ENCODE measurements around the gene ARHGEF19.
A peak's percentile ranks its signal among the peaks of the same experiment; 100 is the strongest.
"Not testable (repeated sequence)": the region's sequence is repeated elsewhere in the genome, so short reads cannot be mapped to it uniquely, and the experiment has no call there.

The ARHGEF19 gene

GRCh38 chr1:16202281-16203210 lies 9.9 kb downstream of the ARHGEF19 start:
- no peak for DNase-seq

DNA sequence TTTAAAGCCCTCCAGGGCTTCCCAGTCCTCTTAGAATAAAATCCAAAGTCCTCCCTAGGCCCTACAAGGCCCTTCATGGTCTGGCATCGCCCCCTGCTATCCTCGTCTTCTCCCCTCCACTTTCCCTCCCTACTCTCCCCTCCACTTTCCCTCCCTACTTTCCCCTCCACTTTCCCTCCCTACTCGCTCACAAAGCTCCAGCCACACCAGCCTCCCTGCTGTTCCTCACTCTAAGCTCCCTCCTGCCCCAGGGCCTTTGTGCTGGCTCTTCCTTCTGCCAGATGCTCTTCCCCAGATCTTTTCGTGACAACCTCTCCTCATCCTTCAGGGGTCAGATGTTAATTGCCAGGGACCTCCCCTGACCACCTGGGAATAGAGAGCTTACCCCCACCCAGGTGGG lies 12.8 kb downstream of the ARHGEF19 start:
- no peak for DNase-seq

GRCh38 chr1:16199157-16199501 lies 13.3 kb downstream of the ARHGEF19 start:
- DNase-seq, result no peak

- no peak for DNase-seq
Measured at GRCh38 chr1:16198444-16199156, 13.9 kb downstream of the ARHGEF19 start.

GRCh38 chr1:16196874-16197273 lies 15.6 kb downstream of the ARHGEF19 start:
- DNase-seq, result no peak

GRCh38 chr1:16196139-16196538 lies 16.3 kb downstream of the ARHGEF19 start:
- not testable (repeated sequence) for DNase-seq

- DNase-seq, result no peak
Measured at GRCh38 chr1:16195518-16195905, 16.9 kb downstream of the ARHGEF19 start.

DNA sequence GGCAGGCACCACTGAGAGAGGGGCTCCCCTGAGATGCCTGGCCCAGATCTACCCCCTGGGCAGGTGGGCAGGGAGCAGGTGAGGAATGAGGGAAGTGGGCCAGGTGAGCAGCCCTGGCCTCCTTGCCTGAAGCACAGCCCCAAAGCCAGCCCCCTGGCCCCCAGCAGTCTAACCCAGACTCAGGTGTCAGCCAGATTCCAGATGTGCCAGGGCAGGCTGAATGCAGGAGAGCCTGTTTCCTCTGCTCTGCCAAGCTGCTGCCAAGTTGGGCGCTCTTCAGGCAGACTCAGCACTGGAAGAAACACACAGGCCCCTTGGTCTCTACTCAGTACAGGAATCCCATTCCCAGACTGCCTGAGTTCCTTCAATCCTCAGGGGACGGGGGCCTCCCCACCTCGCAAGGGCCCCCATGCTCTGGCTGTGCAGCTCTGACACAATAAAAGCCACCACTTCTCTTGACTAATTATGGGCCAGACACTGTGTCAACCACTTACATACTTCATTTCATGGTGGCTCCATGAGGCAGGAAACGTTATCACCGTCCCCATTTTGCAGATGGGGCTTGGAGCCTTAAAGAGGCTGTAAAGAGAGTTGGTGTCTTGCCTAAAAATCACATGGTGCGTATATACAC lies 20.4 kb downstream of the ARHGEF19 start:
- no peak for DNase-seq

GRCh38 chr1:16191309-16191708 lies 21.1 kb downstream of the ARHGEF19 start:
- DNase-seq, result no peak

GRCh38 chr1:16189921-16190621 lies 22.4 kb downstream of the ARHGEF19 start:
- DNase-seq, result no peak

GRCh38 chr1:16189003-16189402 lies 23.4 kb downstream of the ARHGEF19 start:
- DNase-seq, result no peak

DNA sequence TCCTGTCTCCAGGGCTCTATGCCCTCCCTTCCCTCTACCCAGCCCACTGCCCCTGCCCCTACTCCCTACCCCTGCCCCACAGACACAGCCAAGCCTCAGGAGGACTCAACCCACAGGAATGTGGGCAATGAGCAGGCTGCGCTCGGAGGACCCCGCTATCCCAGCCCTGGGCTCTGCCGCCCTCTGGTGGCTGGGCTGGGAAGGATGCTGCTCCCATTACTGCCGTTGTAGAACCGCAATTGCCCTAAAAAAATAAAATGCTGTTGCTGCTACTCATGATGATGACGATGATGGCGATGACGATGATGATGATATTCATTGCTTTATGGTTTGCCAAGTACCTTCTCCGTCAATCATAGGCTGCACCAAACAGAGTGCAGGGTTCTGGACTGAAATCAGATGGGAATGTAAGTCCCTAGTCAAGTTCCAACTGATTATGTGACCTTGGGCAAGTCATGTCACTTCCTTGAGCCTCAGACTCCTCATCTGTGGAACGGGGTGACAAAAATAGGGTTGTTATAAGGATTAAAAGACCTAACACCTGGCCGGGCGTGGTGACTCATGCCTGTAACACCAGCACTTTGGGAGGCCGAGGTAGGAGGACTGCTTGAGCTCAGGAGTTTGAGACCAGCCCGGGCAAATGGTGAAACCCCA lies 24.6 kb downstream of the ARHGEF19 start:
- peak; percentile 68 for DNase-seq

DNA sequence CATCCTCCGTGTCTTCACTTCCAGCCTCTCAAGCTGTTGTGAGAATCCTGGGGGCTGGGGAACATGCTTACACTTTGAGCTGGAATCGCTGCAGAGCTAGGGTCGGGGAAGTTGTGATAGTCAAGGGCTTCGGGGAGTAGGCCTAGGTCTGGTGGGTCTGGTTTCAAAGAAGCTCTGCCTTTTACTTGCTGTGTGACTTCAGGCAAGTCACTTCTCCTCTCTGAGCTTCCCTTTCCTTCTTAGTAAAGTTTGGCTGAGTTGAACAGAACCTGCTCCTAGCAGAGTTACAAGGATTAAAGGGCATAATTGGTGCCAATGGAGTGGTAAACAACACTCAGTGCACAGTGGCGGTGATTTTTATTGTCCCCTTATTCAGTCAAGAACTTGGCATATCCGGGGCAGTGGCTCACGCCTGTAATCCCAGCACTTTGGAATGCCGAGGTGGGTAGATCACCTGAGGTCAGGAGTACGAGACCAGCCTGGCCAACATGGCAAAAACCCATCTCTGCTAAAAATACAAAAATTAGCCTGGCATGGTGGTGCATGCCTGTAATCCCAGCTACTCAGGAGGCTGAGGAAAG lies 25.7 kb downstream of the ARHGEF19 start:
- DNase-seq, result no peak

DNA sequence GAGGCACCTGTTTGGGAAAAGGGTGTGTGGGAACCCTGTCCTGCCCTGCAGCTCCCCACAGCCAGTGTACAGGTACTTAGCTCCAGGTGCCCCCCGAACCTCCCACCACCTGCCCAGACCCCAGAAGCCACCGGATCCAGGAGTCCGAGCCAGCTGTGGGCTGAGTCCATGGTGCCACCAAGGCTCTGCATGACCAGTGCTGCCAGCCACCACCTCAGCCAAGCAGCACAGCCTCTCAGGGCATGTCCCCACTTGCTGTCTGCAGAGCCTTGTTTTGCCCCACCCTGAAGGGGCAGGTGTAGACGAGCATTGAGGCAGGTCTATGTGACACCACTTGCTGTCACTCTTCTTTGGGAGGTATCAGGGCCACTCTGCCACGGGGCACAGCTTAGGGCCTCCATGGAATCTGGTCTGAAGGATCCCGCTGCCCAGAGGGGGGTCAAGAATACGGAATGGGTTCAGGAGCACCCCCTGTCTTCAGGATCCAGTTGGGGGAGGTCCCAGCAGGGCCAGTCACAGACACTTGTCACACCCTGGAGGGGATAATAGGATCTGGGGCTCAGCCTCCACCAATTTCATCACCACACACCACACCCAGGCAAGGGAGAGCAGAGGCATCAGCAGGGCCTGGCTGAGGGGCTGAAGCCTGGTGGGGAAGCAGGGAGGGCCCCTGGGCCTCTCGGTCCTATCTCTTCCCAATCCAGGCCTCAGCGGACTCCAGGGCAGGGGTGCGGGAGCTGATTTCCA lies 27.7 kb downstream of the ARHGEF19 start:
- no peak for DNase-seq

DNA sequence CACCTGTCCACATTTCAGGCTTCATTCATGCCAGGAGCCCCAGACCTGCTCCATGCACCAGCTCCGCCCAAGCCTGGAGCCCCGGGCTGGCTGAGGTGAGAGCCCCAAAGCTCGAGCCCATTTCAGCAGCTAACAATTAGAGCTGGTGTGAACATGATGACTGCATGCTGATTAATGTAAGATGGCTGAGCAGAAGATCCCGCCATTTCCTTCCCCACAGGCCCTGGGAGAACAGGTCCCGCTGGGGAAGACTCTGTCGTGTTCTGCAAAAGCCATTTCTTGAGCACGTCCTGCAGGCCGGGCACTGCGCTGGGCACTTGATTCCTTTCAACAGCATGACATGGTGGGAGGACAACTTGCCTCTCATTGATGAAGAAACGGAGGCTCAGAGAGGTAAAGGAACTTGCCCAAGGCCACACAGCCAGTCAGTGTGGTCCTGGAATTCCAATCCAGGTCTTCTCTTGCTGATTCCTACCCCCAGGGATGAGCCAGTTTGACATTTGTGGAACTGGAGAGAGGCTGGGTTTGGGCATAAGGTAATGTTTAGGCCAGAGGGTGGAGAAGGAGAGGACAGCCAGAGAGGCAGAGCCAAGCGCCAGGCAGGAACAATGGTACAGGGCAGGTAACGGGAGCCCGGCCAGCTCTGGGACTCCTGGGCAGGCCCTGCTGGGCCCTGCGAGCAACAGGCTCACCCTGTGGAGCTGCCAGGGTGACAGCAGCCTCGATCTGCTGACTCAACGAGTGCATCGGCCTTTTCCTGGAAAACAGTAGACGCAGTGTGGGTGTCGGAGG lies 28.5 kb downstream of the ARHGEF19 start:
- DNase-seq, result no peak

DNA sequence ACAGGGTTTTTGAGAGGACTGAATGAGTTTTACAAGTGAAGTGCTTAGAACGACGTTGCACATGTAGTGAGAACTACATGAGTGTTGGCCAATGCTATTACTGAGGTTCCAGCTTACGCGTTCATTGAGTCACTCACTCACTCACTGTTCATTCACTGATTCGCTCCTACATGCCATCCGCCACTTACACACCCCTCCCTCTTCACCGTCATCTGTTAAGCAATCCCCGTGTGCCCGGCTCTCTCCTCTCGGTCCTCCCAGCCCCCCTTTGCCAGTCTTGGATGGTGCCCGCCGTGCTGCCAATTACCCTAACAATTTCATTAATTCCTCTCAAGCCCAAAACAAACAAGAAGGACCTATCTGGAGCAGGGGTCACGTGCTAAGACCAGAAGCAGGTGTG lies 29.3 kb downstream of the ARHGEF19 start:
- no peak for DNase-seq

GRCh38 chr1:16181887-16182719 lies 30.3 kb downstream of the ARHGEF19 start:
- DNase-seq, result no peak

DNA sequence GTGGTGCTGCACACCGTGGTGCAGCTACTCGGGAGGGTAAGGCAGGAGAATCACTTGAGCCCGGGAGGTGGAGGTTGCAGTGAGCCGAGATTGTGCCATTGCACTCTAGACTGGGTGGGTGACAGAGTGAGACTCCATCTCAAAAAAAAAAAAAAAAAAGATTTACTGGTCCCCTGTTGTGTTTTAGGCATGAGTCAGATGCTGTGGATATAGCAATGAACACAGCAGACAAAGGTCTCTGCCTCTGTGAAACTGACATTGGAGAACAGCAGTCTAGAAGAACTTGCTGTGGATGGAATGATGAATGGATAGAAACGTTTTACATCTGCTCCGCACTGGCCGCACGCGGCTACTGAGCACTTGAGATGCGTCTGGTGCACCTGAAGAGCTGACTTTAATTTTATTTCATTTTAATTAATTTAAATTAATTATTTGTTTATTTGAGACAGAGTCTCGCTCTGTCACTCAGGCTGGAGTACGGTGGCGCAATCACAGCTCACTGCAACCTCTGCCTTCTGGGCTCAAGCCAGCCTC lies 32.1 kb downstream of the ARHGEF19 start:
- no peak for DNase-seq

Data from NCI-H1048 (cell line).